ENCODE results near the gene KAT5.

- TF ChIP-seq, protein P1, sequence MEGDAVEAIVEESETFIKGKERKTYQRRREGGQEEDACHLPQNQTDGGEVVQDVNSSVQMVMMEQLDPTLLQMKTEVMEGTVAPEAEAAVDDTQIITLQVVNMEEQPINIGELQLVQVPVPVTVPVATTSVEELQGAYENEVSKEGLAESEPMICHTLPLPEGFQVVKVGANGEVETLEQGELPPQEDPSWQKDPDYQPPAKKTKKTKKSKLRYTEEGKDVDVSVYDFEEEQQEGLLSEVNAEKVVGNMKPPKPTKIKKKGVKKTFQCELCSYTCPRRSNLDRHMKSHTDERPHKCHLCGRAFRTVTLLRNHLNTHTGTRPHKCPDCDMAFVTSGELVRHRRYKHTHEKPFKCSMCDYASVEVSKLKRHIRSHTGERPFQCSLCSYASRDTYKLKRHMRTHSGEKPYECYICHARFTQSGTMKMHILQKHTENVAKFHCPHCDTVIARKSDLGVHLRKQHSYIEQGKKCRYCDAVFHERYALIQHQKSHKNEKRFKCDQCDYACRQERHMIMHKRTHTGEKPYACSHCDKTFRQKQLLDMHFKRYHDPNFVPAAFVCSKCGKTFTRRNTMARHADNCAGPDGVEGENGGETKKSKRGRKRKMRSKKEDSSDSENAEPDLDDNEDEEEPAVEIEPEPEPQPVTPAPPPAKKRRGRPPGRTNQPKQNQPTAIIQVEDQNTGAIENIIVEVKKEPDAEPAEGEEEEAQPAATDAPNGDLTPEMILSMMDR (conservative IDR thresholded peaks at IDR 0.05 in 1 of 2, IDR thresholded peaks at IDR 0.05 in 1 of 2; ENCODE audit: extremely low read depth in 1 of 2, insufficient read depth in 1 of 2, low read depth in 1 of 2, low read length in 2 of 2): no peak
- TF ChIP-seq EZH2 (IDR thresholded peaks at IDR 0.05; ENCODE audit: borderline replicate concordance, low read length): no peak
These were observed 54.5 kb downstream of the KAT5 start for GRCh38 chr11:65766535-65766934.
